HCT116 (cell line): ENCODE results near the gene IL36G. TPM values are rescaled to one million over a fixed set of nuclear protein-coding genes. Genes with fewer than 3 reads are reported as not detected.

Experiments used
- ATAC-seq: fragments of 200-7000 bp; cut with Tn5 transposase; 2 replicates; pipeline ENCODE4 v1.9.1; 2020; ENCODE audit warnings: mild to moderate bottlenecking, moderate library complexity
- BruUV-seq: library from RNA; stranded (reverse); fragments of 400-500 nt; replicated peaks from 2 replicates; lab custom pipeline; 2021; lab: Mats Ljungman, UMichigan
- CTCF ChIA-PET: fragments of 300-600 bp; sonication (Branson Sonifier 250); formaldehyde crosslinking; loops from one replicate; lab custom pipeline; 2021; ENCODE audit warnings: antibody characterized with exemption; lab: Charles Lee
- POLR2A ChIA-PET: fragments of 300-600, 350-600 bp; sonication (Branson Sonifier 250); formaldehyde crosslinking; loops from one replicate; lab custom pipeline; 2021; ENCODE audit warnings: antibody characterized with exemption; lab: Charles Lee
- RAD21 ChIA-PET, 2 experiments: fragments of 300-600 bp; sonication (Branson Sonifier 250); formaldehyde crosslinking; loops; one replicate each; lab custom pipeline; 2023; ENCODE audit warnings: low total read pairs in 2 of 2; ENCODE audit not compliant: uncharacterized antibody in 2 of 2, unreplicated experiment in 2 of 2, low non-redundant PET in 1 of 2; lab: Charles Lee
- DNase-seq: peaks from one replicate; pipeline ENCODE4 v3.0.0-alpha.2; 2010; ENCODE audit warnings: low read depth, low spot score
- H2AFZ ChIP-seq: fragments of 200-600 bp; shearing (Covaris generic), sonication (generic); 2 replicates; pipeline ENCODE4 v1.6.1; 2017; ENCODE audit warnings: low read depth, mixed run types, mixed read lengths, antibody characterized with exemption, low read length; ENCODE audit not compliant: poor library complexity, severe bottlenecking
- H3K27ac ChIP-seq: 2 replicates; pipeline ENCODE4 v1.5.1; 2012; ENCODE audit warnings: low read depth, low read length
- H3K27me3 ChIP-seq: fragments of 200-600 bp; sonication (generic); 2 replicates; pipeline ENCODE4 v1.6.1; 2016; ENCODE audit warnings: mixed run types, low read length, mixed read lengths; ENCODE audit not compliant: insufficient read depth
- H3K36me3 ChIP-seq, 2 experiments: fragments of 200-500 bp in 1 of 2; fragments of 200-600 bp in 1 of 2; sonication (Bioruptor generic) in 1 of 2; sonication (generic) in 1 of 2; 2 replicates each; pipeline versions ENCODE4 v1.5.1 to v1.6.1; 2014 to 2016; ENCODE audit warnings: low read length in 2 of 2, inconsistent platforms in 1 of 2, mixed read lengths in 1 of 2, mixed run types in 1 of 2; ENCODE audit not compliant: insufficient read depth in 2 of 2, control insufficient read depth in 1 of 2
- H3K4me1 ChIP-seq, 2 experiments: fragments of 200-600 bp in 1 of 2; sonication (generic) in 1 of 2; 2 replicates each; pipeline versions ENCODE4 v1.5.1 to v1.6.1; 2012 to 2017; ENCODE audit warnings: low read length in 2 of 2, inconsistent platforms in 1 of 2, mild to moderate bottlenecking in 1 of 2, mixed read lengths in 1 of 2, mixed run types in 1 of 2, moderate library complexity in 1 of 2; ENCODE audit not compliant: insufficient read depth in 2 of 2, control insufficient read depth in 1 of 2
- H3K4me2 ChIP-seq: fragments of 200-600 bp; sonication (generic); 2 replicates; pipeline ENCODE4 v1.6.1; 2017; ENCODE audit warnings: mixed run types, low read length, mixed read lengths
- H3K4me3 ChIP-seq, 2 experiments: fragments of 200-600 bp in 1 of 2; sonication (generic) in 1 of 2; replicated peaks in 1 of 2; 2 replicates each; pipeline ENCODE4 v1.5.1; 2011 to 2016; ENCODE audit warnings: low read length in 2 of 2, control low read depth in 1 of 2, low read depth in 1 of 2, mild to moderate bottlenecking in 1 of 2, mixed read lengths in 1 of 2, mixed run types in 1 of 2
- H3K79me2 ChIP-seq: fragments of 200-600 bp; sonication (generic); 2 replicates; pipeline ENCODE4 v1.6.1; 2017; ENCODE audit warnings: mild to moderate bottlenecking, mixed run types, low read length, moderate library complexity, mixed read lengths; ENCODE audit not compliant: insufficient read depth
- H3K9ac ChIP-seq: fragments of 200-600 bp; sonication (generic); 2 replicates; pipeline ENCODE4 v1.6.1; 2016; ENCODE audit warnings: low read length, mixed read lengths
- H3K9me2 ChIP-seq: fragments of 200-600 bp; sonication (generic), shearing (Covaris generic); 2 replicates; pipeline ENCODE4 v1.6.1; 2017; ENCODE audit warnings: mixed run types, mild to moderate bottlenecking, moderate library complexity; ENCODE audit not compliant: insufficient read depth
- H3K9me3 ChIP-seq, 2 experiments: fragments of 200-500 bp in 1 of 2; fragments of 200-600 bp in 1 of 2; sonication (Bioruptor generic) in 1 of 2; sonication (generic) in 1 of 2; 2 replicates each; pipeline ENCODE4 v1.6.1; 2014 to 2017; ENCODE audit warnings: low read length in 2 of 2, mixed read lengths in 2 of 2, inconsistent platforms in 1 of 2, low read depth in 1 of 2, mild to moderate bottlenecking in 1 of 2, mixed run types in 1 of 2, moderate library complexity in 1 of 2; ENCODE audit not compliant: control insufficient read depth in 1 of 2, insufficient read depth in 1 of 2
- H4K20me1 ChIP-seq: fragments of 200-600 bp; sonication (generic), shearing (Covaris generic); 2 replicates; pipeline ENCODE4 v1.6.1; 2017; ENCODE audit warnings: mixed run types, mild to moderate bottlenecking, moderate library complexity; ENCODE audit not compliant: insufficient read depth
- CBX3 ChIP-seq: IDR thresholded peaks from 2 replicates; pipeline ENCODE4 v1.6.1; 2012; ENCODE audit warnings: low read depth
- ELF1 ChIP-seq: IDR thresholded peaks from 2 replicates; pipeline ENCODE4 v1.6.1; 2012; ENCODE audit warnings: low read depth, borderline replicate concordance
- POLR2A ChIP-seq: IDR thresholded peaks from 2 replicates; pipeline ENCODE4 v1.7.0; 2011; ENCODE audit warnings: borderline replicate concordance; ENCODE audit not compliant: insufficient read depth, insufficient read length; ENCODE audit errors: extremely low read depth
- RAD21 ChIP-seq: IDR thresholded peaks from 2 replicates; pipeline ENCODE4 v1.6.1; 2012; ENCODE audit warnings: low read depth, mild to moderate bottlenecking
- SIN3A ChIP-seq: IDR thresholded peaks from 2 replicates; pipeline ENCODE4 v1.6.1; 2012; ENCODE audit warnings: low read depth
- SP1 ChIP-seq: IDR thresholded peaks from 2 replicates; pipeline ENCODE4 v1.6.1; 2012; ENCODE audit warnings: low read depth
- YY1 ChIP-seq: IDR thresholded peaks from 2 replicates; pipeline ENCODE4 v1.6.1; 2011; ENCODE audit warnings: low read length, low read depth, moderate library complexity, mild to moderate bottlenecking; ENCODE audit not compliant: insufficient replicate concordance; ENCODE audit errors: extremely low read depth
- ZFX ChIP-seq: fragments of 450-650 bp; IDR thresholded peaks from 2 replicates; pipeline ENCODE4 v1.6.1; 2017
- ZNF274 ChIP-seq: fragments of 200-500 bp; sonication (Bioruptor generic); IDR thresholded peaks from 2 replicates; pipeline ENCODE4 v1.6.1; 2014; ENCODE audit warnings: mild to moderate bottlenecking, low read depth, low read length, inconsistent platforms
- intact Hi-C: fragments of 100-400 bp; cut with micrococcal nuclease; formaldehyde crosslinking; loops from 2 replicates; pipeline ENCODE4 v1.10.0; 2022
- total RNA-seq: library from RNA; stranded (reverse); gene quantifications from one replicate; pipeline ENCODE4 v1.2.1, GENCODE V29; 2021; ENCODE audit not compliant: unreplicated experiment
- TF ChIP-seq, protein P1 (sequence below): IDR thresholded peaks from 2 replicates; pipeline ENCODE4 v1.6.1; 2012
- TF ChIP-seq, protein P2 (sequence below): IDR thresholded peaks from 2 replicates; pipeline ENCODE4 v1.6.1; 2012

Gene IL36G
- total RNA-seq, 1 experiment from 2014 or later: not detected

- TF ChIP-seq CBX3 (no peak), RAD21 (no peak), POLR2A (no peak), ZFX (no peak)
These were observed 4.7 kb upstream of the IL36G start (continued) for GRCh38 chr2:112973156-112973555.

GRCh38 chr2:112979731-112980130, 1.9 kb downstream of the IL36G start:
- no peaks in the 10 kb centered on the region for H3K4me1 ChIP-seq
- H3K9me3 ChIP-seq: no peaks in the 10 kb centered on the region
- H3K27me3 ChIP-seq: peaks cover 16% of the 10 kb centered on the region
- H3K9me2 ChIP-seq: no peaks in the 10 kb centered on the region
- no TSS peak for BruUV-seq
- H3K9ac ChIP-seq: no peak overlapping the region
- no peak for DNase-seq
- TF ChIP-seq ZNF274 (no peak), SIN3A (no peak)
- TF ChIP-seq, protein P1, sequence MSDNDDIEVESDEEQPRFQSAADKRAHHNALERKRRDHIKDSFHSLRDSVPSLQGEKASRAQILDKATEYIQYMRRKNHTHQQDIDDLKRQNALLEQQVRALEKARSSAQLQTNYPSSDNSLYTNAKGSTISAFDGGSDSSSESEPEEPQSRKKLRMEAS: no peak
- no peak overlapping the region for H3K27ac ChIP-seq
- no peaks in the 10 kb centered on the region for H4K20me1 ChIP-seq
- ChIA-PET CTCF (no interaction called here), POLR2A (no interaction called here), RAD21 (no interaction called here)
- no peaks in the 10 kb centered on the region for H3K79me2 ChIP-seq
- no peak overlapping the region for H3K4me3 ChIP-seq
- H2AFZ ChIP-seq: no peak overlapping the region
- H3K36me3 ChIP-seq: no peaks in the 10 kb centered on the region
- no peak for ATAC-seq
- intact Hi-C loops: no loop called here
- no peak overlapping the region for H3K4me2 ChIP-seq

- Histone ChIP-seq H3K4me1 (no peaks in the 10 kb centered on the region), H4K20me1 (no peaks in the 10 kb centered on the region), H3K27ac (no peak overlapping the region), H3K79me2 (no peaks in the 10 kb centered on the region), H3K9ac (no peak overlapping the region), H3K27me3 (peaks cover 16% of the 10 kb centered on the region), H3K4me2 (no peak overlapping the region), H3K9me2 (no peaks in the 10 kb centered on the region), H3K9me3 (no peaks in the 10 kb centered on the region), H2AFZ (no peak overlapping the region), H3K4me3 (no peak overlapping the region), H3K36me3 (no peaks in the 10 kb centered on the region)
- no peak for TF ChIP-seq ELF1
- TF ChIP-seq YY1: no peak
- no peak for TF ChIP-seq SP1
- TF ChIP-seq, protein P2, sequence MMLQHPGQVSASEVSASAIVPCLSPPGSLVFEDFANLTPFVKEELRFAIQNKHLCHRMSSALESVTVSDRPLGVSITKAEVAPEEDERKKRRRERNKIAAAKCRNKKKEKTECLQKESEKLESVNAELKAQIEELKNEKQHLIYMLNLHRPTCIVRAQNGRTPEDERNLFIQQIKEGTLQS: no peak
- TF ChIP-seq SIN3A: no peak
- no peak for ATAC-seq
- BruUV-seq: no TSS peak
- ChIA-PET CTCF (no interaction called here), RAD21 (no interaction called here), POLR2A (no interaction called here)
- intact Hi-C loops: no loop called here
- DNase-seq: no peak
These were observed 2.7 kb downstream of the IL36G start for GRCh38 chr2:112980537-112980936.
